NCI-H2196 treated with DMSO at 0.1 percent for 48 hours (cell line): ENCODE results near the gene POLDIP3.
A peak's percentile ranks its signal among the peaks of the same experiment; 100 is the strongest.

Experiments used
- DNase-seq: peaks from one replicate; lab custom pipeline; 2025; ENCODE audit not compliant: unreplicated experiment; lab: John Stamatoyannopoulos, UW

The POLDIP3 gene

DNA sequence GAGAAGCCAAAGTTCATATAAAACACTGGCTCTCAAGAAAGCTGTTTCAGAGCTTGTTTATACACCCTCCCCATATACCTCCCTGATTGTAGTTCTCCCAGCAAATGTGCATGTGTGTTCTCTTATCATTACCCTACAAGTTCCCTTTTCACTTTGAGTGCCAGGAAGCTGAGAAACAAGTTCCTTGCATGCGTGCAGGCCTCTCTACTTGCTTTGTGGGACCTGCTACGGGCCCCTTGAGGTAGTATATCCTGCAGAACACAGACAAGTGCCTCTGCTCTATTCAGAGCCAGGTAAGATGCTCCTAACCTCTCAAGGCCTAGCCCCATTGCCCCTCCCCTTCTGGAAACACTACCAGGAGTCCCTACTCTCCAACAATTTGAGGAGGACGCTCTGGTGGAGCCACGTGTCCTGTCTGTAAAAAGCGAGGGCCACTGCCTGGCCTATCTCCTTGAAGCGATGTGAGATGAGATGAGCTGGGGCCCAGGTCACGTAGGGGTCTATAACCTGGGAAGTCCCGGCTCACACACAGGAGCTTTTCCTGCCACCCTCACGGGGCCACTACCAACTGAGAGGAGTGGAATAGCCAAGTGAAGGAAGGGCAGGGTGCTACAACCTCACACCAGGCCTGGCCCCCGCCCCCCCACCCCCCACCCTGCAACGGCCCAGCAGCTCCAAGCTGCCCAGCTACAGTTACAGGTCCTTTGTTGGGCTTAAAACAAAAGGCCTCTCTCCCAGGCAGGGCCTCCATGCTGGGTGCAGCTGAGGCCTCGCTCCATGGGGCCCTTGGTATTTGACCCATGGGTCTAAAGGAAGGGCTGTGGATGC is 28.3 kb upstream of the POLDIP3 start:
- no peak for DNase-seq

DNA sequence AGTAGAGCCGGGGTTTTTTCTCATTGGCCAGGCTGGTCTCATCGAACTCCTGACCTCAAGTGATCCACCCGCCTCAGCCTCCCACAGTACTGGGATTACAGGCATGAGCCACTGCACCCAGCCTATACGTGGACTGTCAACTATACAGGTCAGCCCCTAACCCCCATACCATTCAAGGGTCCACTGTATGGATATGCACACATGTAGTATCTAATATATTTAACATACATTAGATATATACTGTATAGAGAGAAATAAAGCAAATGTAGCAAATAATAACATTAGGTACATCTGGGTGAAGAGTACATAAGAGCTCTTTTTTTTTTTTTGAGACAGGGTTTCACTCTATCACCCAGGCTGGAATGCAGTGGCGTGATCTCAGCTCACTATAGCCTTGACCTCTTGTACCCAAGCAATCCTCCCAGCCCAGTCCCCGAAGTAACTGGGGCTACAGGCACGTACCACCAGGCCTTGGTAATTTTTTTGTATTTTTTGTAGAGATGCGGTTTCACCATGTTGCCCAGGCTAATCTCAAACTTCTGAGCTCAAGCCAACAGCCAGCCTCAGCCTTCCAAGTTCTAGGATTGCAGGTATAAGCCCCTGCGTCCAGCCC is 27.2 kb upstream of the POLDIP3 start:
- DNase-seq: no peak

DNA sequence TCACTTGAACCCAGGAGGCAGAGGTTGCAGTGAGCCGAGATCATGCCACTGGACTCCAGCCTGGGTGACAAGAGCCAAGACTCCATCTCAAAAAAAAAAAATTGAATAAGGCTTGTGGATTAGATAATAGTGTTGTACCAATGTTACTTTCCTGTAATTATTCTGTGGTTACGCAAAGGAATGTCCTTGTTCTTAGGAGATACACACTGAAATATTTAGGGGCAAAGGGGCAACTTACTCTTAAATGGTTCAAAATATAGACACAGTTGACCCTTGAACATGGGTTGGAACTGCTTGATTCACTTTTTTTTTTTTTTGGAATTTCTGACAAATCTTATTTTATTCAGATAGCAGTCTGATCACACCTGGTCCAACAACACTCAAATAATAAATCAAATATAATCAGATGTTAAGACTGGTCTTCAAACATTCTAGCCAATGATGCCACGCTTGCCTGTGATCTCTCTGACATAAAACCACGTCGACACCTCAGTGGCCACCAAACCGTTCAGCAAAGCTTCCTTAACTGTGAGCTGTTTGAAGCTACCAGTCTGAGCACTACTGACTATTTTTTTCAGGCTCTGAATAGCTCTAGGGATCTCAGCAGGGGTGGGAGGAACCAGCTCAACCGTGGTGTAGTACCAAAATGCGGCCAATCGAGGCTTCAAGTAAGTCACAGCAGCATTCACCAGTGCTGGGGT is 25.0 kb upstream of the POLDIP3 start:
- DNase-seq: no peak

DNA sequence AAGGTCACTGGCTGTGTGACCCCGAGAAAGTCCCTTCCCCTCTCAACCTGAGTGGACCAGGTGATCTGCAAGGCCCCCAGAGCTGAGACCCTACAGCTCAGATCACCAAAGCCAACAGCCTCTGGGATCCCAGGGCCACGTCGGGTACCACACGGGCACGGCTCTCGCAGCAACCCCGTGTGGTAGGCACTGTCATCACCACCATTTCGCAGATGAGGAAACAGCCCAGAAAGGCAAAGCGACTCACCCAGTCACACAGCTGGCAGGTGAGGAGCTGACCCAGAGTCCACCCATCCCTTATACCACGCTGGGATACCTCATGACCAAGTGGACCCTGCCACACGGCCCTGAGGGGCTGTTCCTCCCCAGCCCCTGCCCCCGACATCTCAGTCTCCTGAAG is 22.9 kb upstream of the POLDIP3 start:
- DNase-seq: no peak

DNA sequence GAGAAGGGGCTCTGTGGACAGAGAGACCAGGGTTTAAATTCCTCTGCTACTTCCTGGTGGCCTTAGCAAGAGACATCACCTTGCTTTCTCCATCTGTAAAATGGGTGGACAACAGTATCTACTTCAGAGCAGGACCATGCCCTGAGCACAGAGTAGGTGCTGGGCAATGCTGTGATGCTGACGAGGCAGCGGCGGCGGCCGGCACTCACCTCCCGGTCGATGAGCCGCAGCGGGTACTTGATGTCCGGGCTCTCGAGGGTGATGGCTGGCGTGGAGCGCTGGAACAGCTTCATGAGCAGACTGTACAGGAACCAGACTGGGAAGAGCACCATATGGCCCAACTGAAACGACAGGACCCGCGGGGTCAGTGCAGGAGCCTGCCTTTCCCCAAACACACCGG is 21.8 kb upstream of the POLDIP3 start:
- DNase-seq: no peak

DNA sequence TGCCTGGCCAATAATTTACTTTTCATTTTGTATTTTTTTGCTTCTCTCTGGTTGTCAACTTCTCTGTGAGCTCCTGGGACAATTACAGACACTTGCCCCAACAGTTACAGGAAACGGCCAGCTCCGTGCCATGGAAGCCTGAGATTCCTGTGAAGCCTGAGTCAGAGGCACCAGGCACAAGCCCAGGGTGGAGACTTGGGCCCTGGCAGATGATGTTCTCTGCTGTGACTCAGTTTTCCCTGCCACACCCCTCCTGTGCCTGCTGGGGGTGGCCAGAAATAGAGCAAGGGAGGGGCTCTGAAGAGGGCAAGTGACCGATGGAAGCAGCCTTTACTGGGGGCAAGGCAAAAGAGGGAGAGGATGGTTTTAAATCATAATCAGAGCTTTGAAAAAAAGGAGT is 20.8 kb upstream of the POLDIP3 start:
- no peak for DNase-seq

DNA sequence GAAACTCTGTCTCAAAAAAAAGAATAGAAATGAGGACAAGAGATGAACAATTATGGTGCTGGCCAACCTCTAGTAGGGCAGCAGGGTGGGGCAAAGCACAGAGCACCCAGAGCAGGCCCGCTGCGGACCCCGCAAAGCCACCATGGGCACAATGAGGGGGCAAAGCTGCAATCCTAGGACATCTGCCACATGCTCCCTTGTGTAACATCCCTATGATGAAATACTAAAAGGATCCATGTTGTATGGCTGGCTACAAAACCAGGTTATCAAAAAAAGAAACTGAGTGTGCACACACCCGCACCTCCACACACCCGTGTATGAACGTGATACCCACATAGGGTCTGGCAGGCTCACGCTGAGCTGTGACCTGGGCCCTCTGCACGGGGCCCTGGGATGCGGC is 18.3 kb upstream of the POLDIP3 start:
- DNase-seq: no peak

DNA sequence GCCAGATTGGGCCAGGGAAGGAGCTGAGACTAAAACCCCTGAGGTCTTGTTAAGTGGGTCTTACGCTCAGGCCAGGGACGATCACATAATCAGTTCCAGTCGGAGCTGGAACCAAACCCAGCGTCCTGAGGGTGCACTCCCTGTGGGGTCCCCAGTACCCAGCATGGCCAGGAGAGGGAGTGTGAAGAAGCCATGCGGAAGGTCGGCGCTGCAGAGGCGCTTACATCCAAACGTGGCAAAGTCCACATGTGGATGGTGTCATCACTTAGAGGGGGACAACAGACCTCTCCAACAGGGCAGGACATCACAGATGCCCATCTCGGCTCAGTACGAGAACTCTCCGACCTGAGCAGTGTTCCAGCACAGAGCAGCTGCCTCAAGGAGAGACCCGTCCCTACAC is 17.4 kb upstream of the POLDIP3 start:
- DNase-seq: no peak

DNA sequence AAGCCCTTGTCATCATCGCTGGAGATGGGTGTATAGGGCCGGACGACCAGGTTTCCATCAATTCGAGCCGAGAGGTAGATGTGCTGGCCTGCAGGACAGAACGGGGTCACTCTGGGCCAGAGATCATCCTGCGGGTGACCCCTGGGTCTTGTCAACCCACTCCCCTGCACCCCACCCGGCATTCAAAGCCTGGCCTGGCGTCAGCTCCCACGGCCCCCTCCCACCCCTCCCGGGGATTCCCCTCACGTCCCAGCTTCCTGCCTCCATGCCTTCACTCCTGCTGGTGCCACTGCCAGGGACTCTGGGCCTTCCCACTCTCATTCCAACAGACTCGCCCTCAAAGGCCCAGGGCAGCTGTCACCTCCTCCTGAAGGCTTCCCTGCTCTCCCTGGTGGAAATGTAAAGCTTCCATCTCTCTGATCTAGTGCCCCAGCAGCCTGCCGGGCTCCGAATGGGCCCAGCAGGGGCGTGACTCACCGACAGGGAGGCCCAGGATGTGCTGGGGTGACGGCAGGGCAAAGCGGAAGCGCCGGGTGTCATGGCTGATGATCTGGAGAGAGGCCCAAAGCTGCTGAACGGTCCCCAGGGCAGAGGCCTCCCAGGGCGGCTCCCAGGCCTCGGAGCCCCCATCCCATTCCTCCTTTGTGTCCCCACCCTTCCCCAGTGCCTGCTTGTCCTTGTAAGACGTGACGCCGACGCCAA is 16.4 kb upstream of the POLDIP3 start:
- DNase-seq: no peak

DNA sequence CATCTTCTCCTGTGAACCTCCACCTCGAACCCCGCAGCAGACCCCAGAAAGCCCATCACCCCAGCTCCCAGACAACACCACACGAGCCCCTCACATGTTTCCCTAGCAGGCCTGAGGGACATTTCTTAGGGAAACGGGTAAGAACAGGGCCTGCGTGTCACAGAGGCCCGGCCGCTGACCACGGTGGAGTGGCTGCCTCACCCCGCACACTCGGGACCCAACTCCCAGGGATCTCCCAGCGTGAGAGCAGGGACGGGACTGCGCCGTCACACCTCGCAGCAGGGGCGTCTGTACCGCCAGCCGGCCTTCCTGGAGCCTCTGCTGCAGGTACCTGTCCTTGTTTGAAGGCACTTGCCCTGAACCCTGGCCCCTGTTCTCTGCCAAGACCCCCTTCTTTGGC is 15.5 kb upstream of the POLDIP3 start:
- DNase-seq: no peak

DNA sequence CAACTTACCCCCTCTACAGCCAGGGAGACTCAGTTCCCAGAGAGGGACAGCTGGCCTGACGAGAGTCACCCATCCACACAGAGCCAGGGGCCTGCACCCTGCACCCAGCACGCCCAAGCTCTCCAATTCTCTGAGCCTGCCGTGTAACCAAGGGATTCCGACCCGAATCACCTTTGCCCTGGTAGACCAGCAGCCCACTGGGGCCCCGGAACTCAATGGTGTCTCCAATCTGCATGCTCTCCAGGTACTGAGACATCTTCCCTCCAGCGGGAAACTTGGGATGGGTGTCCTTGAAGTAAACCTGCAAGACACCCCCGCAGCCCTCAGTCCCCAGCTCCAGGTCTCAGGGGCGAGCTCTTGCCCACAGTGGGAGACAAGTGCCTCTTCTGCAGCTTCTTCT is 13.3 kb upstream of the POLDIP3 start:
- no peak for DNase-seq

DNA sequence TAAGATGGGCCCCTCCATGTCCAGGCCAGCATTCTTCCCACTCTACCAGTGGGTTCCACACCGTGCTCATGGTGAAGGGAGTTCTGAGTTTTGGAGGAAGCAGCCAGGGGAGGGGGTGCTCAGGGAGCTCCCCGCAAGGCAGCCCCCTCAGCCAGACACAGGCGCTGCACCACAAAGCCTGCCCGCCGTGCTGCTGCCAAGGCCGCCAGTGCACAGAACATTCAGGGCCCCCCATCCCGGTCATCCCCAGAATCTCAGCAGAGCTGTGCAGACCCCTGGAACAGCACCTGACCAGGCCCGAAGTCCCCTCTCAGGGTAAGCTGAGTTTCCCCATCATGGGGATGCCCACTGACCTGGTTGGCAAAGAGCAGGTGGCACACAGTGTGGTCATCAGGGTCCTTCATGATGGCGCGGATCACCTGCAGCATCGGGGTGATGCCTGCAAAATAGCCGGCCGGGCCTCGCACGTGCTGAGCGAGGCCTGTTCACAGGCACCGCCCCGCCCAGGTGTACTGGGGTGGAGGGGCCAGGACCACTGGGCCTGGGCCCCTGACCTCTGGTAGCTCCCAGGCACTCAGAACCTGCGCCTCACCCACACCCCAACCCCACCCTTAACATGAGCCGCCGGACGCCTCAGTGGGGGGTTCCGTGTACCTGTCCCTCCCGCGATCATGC is 12.4 kb upstream of the POLDIP3 start:
- DNase-seq: no peak

DNA sequence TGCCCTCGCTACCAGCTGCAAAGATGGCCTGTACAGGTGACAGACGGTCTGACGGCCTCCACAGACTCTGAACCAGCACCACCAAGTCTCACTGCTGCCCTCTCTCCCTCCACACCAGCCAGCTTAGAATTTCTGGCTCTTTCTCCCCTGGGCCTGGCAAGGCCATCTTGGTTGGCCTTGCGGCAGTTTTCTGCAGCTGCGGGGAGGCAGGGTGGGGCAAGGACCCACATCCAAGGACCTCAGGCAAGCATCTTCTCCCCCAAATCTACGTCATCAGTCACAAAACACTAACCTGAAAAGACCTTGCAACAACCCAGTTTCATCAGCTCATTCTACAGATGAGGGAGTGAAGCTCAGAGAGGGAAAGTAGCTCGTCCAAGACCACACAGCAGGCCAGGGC is 11.7 kb upstream of the POLDIP3 start:
- DNase-seq: no peak

DNA sequence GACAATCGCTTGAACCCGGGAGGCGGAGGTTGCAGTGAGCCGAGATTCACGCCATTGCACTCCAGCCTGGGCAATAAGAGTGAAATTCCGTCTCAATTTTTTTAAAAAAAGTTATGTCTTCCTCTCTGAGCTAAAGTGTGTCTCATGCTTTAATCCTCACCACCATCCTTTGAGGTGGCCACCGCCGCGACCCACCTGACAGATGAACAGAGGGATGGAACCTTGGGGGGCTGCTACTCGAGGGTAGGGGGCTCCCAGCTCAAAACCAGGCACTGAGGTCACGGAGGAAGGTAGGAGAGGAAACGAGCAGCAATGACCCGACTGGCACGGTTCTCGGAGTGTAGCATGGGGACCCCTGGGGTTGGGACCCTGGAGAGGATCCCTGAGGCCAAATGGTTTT is 10.7 kb upstream of the POLDIP3 start:
- DNase-seq: no peak

DNA sequence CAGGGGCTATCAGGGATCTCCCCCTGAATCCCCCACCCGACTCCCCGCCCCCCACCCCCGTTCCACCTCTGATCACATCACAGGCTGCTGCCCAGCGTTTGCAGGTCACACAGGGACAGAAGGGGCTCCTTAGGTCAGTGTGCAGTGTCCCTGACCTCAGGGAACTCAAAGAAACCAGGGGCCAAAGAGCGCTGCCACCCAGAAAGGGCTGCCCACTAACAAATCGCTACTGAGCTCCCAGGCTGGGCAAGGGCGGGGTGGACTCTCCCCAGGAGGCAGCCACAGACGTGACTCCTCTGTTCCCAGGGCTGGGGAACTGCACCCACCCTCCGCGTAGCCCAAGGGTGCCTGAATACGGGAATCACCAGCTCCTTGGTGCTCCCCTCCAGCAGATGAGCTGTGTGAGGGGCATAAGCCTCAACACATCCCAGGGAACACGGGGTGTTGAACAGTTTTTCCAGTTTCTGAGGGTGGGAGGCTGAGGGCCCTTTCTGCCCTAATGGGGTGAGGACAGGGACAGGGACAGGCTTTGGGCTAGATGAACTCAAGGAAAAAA is 9.9 kb upstream of the POLDIP3 start:
- no peak for DNase-seq

DNA sequence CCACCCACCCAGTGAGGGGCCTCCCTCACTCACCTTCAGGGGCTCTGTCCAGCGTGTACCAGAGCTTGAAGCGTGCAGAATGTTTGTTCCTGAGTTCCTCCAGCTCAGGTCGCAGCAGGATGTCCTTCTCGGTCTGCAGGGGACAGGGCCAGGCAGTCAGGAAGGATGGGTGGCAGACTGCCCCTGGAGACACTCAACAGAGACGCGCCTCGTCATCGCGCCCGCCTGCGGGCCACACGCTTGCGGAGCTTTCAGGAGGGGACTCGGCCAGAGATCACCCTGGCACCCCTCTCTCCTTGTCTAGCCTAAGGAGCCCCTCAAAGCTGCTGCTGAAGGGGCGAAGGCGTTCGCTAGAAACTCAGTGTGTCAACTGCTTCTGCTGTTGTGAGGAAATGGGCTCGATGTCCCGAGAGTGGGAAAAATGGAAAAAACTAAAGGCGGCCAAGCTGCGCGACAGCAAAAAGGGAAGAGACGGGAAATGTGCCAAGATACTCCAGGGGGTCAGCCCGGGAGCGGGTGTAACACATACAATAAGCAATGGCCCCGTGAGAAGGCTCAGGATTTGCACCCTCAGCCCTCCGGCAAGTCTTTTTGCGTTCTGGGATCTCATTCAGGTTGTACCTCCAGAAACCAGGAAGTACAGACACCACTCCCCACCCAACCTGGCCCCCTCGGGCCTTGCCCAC is 9.2 kb upstream of the POLDIP3 start:
- no peak for DNase-seq

DNA sequence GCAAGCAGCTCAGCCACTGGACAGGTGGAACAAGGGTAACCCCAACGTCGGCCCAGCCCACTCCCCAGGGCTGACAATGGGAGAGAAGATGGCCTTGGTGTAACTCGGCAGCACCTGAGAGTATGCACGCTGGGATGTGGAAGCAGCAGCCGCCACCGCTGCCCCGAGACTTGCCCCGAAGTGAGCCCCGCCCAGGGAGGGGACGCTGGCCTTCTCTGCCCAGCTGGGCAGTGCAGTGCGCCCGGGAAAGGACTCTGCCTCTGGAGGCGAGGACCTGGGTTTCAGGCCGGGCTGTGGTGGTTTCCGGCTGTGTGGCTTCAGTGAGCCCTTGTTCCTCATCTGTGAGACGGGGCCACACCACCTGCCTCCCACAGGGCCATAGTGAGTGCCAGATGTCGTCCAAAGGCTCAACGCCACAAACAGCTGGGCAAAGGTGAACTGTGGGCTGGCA is 8.6 kb upstream of the POLDIP3 start:
- no peak for DNase-seq

DNA sequence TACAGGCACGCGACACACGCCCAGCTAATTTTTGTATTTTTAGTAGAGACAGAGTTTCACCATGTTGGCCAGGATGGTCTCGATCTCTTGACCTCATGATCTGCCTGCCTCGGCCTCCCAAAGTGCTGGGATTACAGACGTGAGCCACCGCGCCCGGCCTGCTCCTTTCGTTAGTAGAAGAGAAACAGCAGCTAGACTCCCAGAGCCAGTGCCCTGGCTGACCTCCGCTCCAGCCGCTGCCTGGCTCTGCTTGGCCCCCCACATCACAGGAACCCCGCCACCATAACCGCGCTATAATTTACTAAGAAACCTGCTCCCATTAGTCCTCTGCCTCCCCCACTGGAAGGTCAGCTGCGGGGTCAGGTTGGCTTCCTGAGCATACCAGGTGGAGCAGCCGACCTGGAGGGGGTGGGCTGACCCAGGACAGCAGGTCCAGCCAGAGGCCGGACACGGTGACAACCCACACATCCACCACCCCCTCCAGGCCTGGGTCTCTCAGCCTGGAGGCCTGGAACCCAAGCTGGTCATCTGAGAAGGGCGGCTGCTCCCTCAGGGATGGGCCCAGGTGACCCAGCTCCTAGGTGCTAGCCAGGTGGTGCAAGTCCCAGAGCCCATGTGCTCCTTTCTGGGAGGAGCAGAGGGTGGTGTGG is 7.5 kb upstream of the POLDIP3 start:
- DNase-seq: no peak

DNA sequence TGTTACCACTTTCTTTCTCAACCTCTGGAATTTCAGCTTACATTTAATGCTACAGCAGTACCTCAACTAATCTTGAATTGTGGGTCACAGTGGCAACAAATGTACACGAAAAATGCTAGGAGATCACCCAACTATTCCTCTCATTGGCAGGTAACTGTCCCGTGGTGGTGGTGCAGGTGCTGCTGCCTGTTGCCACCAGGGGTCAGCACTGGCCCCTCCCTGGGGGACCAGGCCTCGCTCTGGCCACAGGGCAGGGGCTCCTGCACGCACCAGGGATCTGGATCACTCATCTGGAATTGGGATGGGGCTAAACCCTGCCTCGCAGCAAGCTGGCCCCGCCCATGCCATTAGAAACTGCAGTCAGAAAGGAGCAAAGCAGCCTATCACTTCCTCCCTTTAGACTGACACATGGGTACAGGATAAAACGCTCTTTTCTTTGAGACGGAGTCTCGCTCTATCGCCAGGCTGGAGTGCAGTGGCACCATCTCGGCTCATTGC is 6.9 kb upstream of the POLDIP3 start:
- DNase-seq: peak; percentile 51
